HT-29 (cell line): ENCODE results near the gene AGBL4. TPM values are rescaled to one million over a fixed set of nuclear protein-coding genes. Genes with fewer than 3 reads are reported as not detected.

ENCODE experiments used
- DNase-seq: peaks from one replicate; pipeline ENCODE4 v3.0.0-alpha.2; 2015; ENCODE audit warnings: low spot score
- small RNA-seq: library from RNA; depleted of rRNA; stranded (forward); fragments of <200 nt; gene quantifications from one replicate; pipeline ENCODE3, GENCODE V24; 2014
- total RNA-seq: library from RNA; depleted of rRNA; stranded (reverse); fragments of >200 nt; shearing (Covaris generic); gene quantifications from 2 replicates; pipeline ENCODE4 v1.2.3, GENCODE V29; 2014; rRNA removed

Gene AGBL4
- total RNA-seq, 1 experiment from 2014 or later: not detected

DNA sequence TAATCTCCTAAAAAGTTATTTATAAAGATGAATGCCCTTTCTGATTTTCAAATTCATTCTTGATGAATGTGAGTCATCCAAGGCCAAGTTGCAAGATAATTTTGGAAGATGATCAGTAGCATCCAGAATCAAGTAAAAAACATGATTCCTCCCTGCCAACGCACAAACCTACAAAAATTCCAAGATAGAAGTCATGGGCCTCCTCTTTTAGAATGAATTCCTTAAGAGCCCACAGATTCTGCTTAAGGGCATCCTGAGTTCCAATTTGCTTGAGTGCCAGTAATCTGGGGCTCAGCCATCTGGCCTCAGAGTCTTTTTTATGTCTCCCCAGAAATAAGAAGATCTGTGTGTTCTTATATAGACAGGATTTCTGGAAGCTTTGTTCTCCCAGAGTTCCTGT, 1528.6 kb downstream of the AGBL4 start:
- DNase-seq: no peak

GRCh38 chr1:48493970-48494769, 1529.6 kb downstream of the AGBL4 start:
- no peak for DNase-seq

DNA sequence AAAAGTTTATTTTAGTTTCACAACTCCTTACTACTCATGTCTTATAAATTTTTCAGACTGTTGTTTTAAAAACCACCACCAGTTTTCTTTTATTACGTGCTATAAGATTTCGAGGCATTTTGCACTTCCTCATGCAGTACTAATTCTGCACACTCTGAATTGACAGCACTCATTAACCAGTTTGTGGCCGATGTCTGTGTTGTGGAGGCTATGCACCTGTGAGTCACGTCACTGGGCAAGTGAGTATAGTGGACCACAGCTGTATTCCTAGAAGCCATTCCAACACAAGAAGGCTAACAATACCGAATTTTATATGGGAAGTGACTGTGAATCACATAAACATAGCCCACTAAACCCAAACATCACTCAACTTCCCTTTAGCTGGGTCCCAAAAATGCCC, 1530.7 kb downstream of the AGBL4 start:
- DNase-seq: no peak

DNA sequence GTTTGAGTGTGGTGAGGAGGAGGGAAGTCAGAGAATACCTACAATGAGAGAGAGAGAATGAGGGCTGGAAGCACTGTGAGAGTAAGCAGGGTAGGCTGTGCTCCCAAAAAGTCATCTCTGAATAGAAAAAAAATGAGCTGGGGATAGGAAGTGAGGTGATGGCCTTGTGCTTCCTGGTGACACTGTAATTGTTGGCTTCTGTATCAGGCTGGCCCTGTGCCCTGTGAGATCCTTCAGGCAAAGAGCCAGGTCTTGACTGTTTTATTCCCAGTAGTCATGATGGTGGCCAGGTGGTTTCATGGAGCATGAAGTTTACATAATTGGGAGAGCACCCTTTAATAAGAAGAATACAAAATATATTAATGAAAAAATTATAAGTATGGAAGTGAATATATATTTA, 1531.4 kb downstream of the AGBL4 start:
- no peak for DNase-seq

DNA sequence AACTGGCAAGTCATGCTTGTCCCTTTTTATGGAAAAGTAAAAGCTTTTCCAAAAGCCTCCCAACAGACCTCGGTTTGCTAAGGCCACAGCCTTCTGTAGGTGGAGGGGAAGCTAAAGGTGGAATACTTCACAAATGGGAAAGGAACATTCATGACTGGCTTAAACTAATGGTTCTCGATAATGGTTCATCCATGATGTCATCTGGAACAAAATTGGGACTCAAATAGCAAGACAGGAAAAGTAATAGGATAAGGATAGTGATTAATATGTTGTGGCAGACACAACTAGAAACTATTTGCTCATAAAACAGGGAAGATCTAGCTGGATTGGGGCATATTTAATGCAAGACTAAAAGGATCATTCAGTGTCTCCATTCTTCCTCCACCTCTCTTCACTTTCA, 1535.0 kb downstream of the AGBL4 start:
- DNase-seq: no peak

Small RNAs within 50 kb of the gene (small RNA-seq; reads per million reads assigned to genes)
- gene AL390023.1: not detected

Other genes starting within 250 kb of the AGBL4 start
- gene ELAVL4, start 85.0 kb upstream of the AGBL4 start, total RNA-seq: not detected in 2 replicates